ENCODE data around the gene TRIM17. TPM values are rescaled to one million over a fixed set of nuclear protein-coding genes. Genes with fewer than 3 reads are reported as not detected.

TRIM17 gene
- total RNA-seq, 4 donors from 2014 or later: not detected

GRCh38 chr1:228417061-228417460 is 400 bp upstream of the TRIM17 start:
- no peak for DNase-seq (ENCODE audit: extremely low spot score)
- H3K27ac ChIP-seq (replicated peaks in 1 of 4): no peak overlapping the region
- intact Hi-C loops (cut with DNase I): no loop called here
- no peak for TF ChIP-seq POLR2A (IDR thresholded peaks at IDR 0.05; ENCODE audit: low read depth)
- no peak for TF ChIP-seq EP300 (IDR thresholded peaks at IDR 0.05)
- TF ChIP-seq POLR2AphosphoS5 (IDR thresholded peaks at IDR 0.05): no peak
- TF ChIP-seq, protein P1, sequence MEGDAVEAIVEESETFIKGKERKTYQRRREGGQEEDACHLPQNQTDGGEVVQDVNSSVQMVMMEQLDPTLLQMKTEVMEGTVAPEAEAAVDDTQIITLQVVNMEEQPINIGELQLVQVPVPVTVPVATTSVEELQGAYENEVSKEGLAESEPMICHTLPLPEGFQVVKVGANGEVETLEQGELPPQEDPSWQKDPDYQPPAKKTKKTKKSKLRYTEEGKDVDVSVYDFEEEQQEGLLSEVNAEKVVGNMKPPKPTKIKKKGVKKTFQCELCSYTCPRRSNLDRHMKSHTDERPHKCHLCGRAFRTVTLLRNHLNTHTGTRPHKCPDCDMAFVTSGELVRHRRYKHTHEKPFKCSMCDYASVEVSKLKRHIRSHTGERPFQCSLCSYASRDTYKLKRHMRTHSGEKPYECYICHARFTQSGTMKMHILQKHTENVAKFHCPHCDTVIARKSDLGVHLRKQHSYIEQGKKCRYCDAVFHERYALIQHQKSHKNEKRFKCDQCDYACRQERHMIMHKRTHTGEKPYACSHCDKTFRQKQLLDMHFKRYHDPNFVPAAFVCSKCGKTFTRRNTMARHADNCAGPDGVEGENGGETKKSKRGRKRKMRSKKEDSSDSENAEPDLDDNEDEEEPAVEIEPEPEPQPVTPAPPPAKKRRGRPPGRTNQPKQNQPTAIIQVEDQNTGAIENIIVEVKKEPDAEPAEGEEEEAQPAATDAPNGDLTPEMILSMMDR (IDR thresholded peaks at IDR 0.05): no peak
- no peaks in the 10 kb centered on the region for H3K9me3 ChIP-seq
- peaks cover 0 to 73% (median 26%) of the 10 kb centered on the region in 4 donors for H3K27me3 ChIP-seq
- no peaks in the 10 kb centered on the region for H3K36me3 ChIP-seq
- 19% methylated on average over 9 of the region's 12 CpGs for WGBS
- H3K4me1 ChIP-seq: peaks cover 19 to 30% (median 20%) of the 10 kb centered on the region in 4 donors
- H3K4me3 ChIP-seq: peak overlapping the region in 3 of 4 donors; percentile 46 to 61 (median 47)

DNA sequence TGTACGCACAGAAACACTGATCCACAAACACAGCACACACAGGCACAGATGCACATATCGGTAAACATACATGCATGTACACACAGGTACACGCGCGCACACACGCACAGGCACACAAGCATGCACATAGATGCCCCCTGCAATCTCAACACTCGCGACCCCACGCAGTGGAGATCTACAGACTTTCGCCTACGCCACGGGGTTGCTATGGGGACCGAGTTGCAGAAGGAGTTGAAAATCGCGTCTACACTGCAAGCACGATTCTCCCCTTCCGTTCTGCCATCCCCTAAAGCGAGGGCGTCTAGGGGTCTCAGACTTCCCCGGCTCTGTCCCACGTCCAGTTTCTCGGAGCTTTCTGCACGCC is 826 bp downstream of the TRIM17 start:
- no peak for DNase-seq (ENCODE audit: extremely low spot score)
- 32% methylated on average over 16 of the region's 23 CpGs for WGBS
- H3K36me3 ChIP-seq: peaks cover 0 to 4% (median 0%) of the 10 kb centered on the region in 4 donors
- H3K4me3 ChIP-seq: peak overlapping the region; percentile 46 to 61 (median 46)
- TF ChIP-seq POLR2AphosphoS5 (IDR thresholded peaks at IDR 0.05) (no peak), EP300 (IDR thresholded peaks at IDR 0.05) (no peak), POLR2A (IDR thresholded peaks at IDR 0.05; ENCODE audit: low read depth) (no peak)
- TF ChIP-seq, protein P1 (IDR thresholded peaks at IDR 0.05): no peak
- peaks cover 19 to 30% (median 20%) of the 10 kb centered on the region in 4 donors for H3K4me1 ChIP-seq
- H3K9me3 ChIP-seq: no peaks in the 10 kb centered on the region
- H3K27ac ChIP-seq (replicated peaks in 1 of 4): no peak overlapping the region
- intact Hi-C loops (cut with DNase I): no loop called here
- H3K27me3 ChIP-seq: peaks cover 0 to 61% (median 26%) of the 10 kb centered on the region in 4 donors

GRCh38 chr1:228415221-228415620 is 1.4 kb downstream of the TRIM17 start:
- peaks cover 0 to 55% (median 26%) of the 10 kb centered on the region in 4 donors for H3K27me3 ChIP-seq
- 64% methylated on average over 6 of the region's 7 CpGs for WGBS
- DNase-seq (ENCODE audit: extremely low spot score): no peak
- H3K4me1 ChIP-seq: peaks cover 19 to 30% (median 20%) of the 10 kb centered on the region in 4 donors
- H3K9me3 ChIP-seq: no peaks in the 10 kb centered on the region
- no peak overlapping the region for H3K27ac ChIP-seq (replicated peaks in 1 of 4)
- TF ChIP-seq EP300 (IDR thresholded peaks at IDR 0.05) (no peak), POLR2AphosphoS5 (IDR thresholded peaks at IDR 0.05) (no peak), POLR2A (IDR thresholded peaks at IDR 0.05; ENCODE audit: low read depth) (no peak)
- TF ChIP-seq, protein P1 (IDR thresholded peaks at IDR 0.05): no peak
- intact Hi-C loops (cut with DNase I): no loop called here
- no peak overlapping the region for H3K4me3 ChIP-seq
- H3K36me3 ChIP-seq: peaks cover 0 to 9% (median 0%) of the 10 kb centered on the region in 4 donors

- Histone ChIP-seq H3K4me3 (no peak overlapping the region), H3K4me1 (peaks cover 19 to 32% (median 21%) of the 10 kb centered on the region in 4 donors), H3K27me3 (peaks cover 0 to 50% (median 26%) of the 10 kb centered on the region in 4 donors), H3K36me3 (peaks cover 0 to 11% (median 0%) of the 10 kb centered on the region in 4 donors), H3K27ac (replicated peaks in 1 of 4) (no peak overlapping the region), H3K9me3 (no peaks in the 10 kb centered on the region)
- 68% methylated on average over 20 of the region's 25 CpGs for WGBS
- intact Hi-C loops (cut with DNase I): no loop called here
- no peak for DNase-seq (ENCODE audit: extremely low spot score)
- TF ChIP-seq POLR2A (IDR thresholded peaks at IDR 0.05; ENCODE audit: low read depth): no peak
Observed at GRCh38 chr1:228414511-228415211, 2.0 kb downstream of the TRIM17 start.

- intact Hi-C loops (cut with DNase I): no loop called here
- WGBS: 90% methylated on average over 10 of the region's 10 CpGs
- no peak overlapping the region for H3K27ac ChIP-seq (replicated peaks in 1 of 4)
- H3K9me3 ChIP-seq: no peaks in the 10 kb centered on the region
- TF ChIP-seq EP300 (IDR thresholded peaks at IDR 0.05) (no peak), POLR2A (IDR thresholded peaks at IDR 0.05; ENCODE audit: low read depth) (no peak), POLR2AphosphoS5 (IDR thresholded peaks at IDR 0.05) (no peak)
- TF ChIP-seq, protein P1 (IDR thresholded peaks at IDR 0.05): no peak
- H3K4me1 ChIP-seq: peaks cover 19 to 45% (median 28%) of the 10 kb centered on the region in 4 donors
- H3K27me3 ChIP-seq: peaks cover 0 to 43% (median 26%) of the 10 kb centered on the region in 4 donors
- H3K4me3 ChIP-seq: no peak overlapping the region
- peaks cover 0 to 11% (median 0%) of the 10 kb centered on the region in 4 donors for H3K36me3 ChIP-seq
- no peak for DNase-seq (ENCODE audit: extremely low spot score)
Observed at GRCh38 chr1:228413241-228414010, 3.2 kb downstream of the TRIM17 start.
